Peyer's patch (tissue), 4 donors: ENCODE results near the gene PPM1L.

Experiments
- CTCF ChIP-seq, 6 experiments: fragments of 450-650 bp in 4 of 6; fragments of 200-600 bp in 2 of 6; sonication (generic) in 1 of 6; IDR thresholded peaks; one replicate each; pipeline ENCODE4 v1.5.1; 2017 to 2019; ENCODE audit warnings: antibody characterized with exemption in 6 of 6, mild to moderate bottlenecking in 3 of 6, moderate library complexity in 1 of 6
- POLR2A ChIP-seq, 2 donors: fragments of 450-650 bp; IDR thresholded peaks; one replicate each; pipeline ENCODE4 v1.5.1; 2017; ENCODE audit warnings: antibody characterized with exemption in 2 of 2, mild to moderate bottlenecking in 2 of 2, moderate library complexity in 2 of 2

DNA sequence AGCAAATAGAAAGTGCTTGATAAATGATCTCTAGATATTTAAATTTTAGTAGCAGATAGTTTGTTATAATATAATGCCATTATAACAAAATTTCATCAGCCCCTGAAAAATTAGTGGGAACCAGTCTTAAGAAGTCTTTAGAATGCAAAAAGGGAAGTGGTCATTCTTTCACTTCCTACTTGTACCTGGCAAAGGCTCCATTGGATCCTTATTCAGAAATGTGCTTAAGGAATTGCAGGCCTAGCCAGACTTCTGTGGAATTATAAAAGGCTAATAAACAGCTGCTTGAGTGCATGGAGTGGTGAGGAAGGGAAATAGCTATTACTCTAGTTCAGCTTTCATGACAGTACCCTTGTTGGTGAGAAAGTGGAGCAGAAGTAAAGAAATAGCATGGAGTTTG lies 24.2 kb downstream of the PPM1L start:
- no peak for TF ChIP-seq CTCF (IDR thresholded peaks at IDR 0.05)
- TF ChIP-seq POLR2A (IDR thresholded peaks at IDR 0.05), result no peak
